HepG2 (cell line): ENCODE data around the gene TUFM. TPM values are rescaled to one million over a fixed set of nuclear protein-coding genes. Genes with fewer than 3 reads are reported as not detected.
A peak's percentile ranks its signal among the peaks of the same experiment; 100 is the strongest.
"Not testable (repeated sequence)": the region's sequence is repeated elsewhere in the genome, so short reads cannot be mapped to it uniquely, and the experiment has no call there.

ENCODE experiments used
- ATAC-seq: fragments of 200-7000 bp; cut with Tn5 transposase; 3 replicates; pipeline ENCODE4 v1.9.1; 2020; ENCODE audit warnings: mild to moderate bottlenecking, moderate library complexity
- BruUV-seq: library from RNA; stranded (reverse); fragments of 400-500 nt; replicated peaks from 2 replicates; lab custom pipeline; 2021; lab: Mats Ljungman, UMichigan
- CTCF ChIA-PET: fragments of 300-600 bp; formaldehyde crosslinking; extraction: SDS; loops from one replicate; lab custom pipeline; 2021; ENCODE audit warnings: low total read pairs, inconsistent platforms, low intra/inter-chr PET ratio; lab: Yijun Ruan, JAX
- POLR2A ChIA-PET: fragments of 350-600 bp; sonication (Branson Sonifier 250); formaldehyde crosslinking; loops from one replicate; lab custom pipeline; 2020; ENCODE audit warnings: antibody characterized with exemption, inconsistent platforms; lab: Yijun Ruan, JAX
- DNase-seq: peaks from one replicate; pipeline ENCODE4 v3.0.0-alpha.2; 2015; ENCODE audit warnings: low spot score
- FAIRE-seq: peaks from 3 replicates; lab custom pipeline; 2011; peaks lifted over from hg19 to GRCh38; lab: Jason Lieb, UNC
- H2AFZ ChIP-seq: one replicate; pipeline ENCODE4 v1.6.1; 2011; ENCODE audit warnings: low read length, inconsistent platforms
- H3K27ac ChIP-seq: fragments of 300-600 bp; 3 replicates; pipeline ENCODE4 v1.8.0; 2011; ENCODE audit warnings: mixed run types, mild to moderate bottlenecking, mixed read lengths, low read length, inconsistent platforms; ENCODE audit not compliant: insufficient read depth; ENCODE audit errors: extremely low read length
- H3K27me3 ChIP-seq, 2 experiments: fragments of 200-600 bp in 1 of 2; 2 replicates in 1 of 2; 3 replicates in 1 of 2; pipeline versions ENCODE4 v1.6.0 to v1.8.0; 2011; ENCODE audit warnings: low read length in 2 of 2, mild to moderate bottlenecking in 2 of 2, moderate library complexity in 2 of 2, inconsistent platforms in 1 of 2; ENCODE audit not compliant: insufficient read depth in 2 of 2, control insufficient read depth in 1 of 2
- H3K36me3 ChIP-seq, 2 experiments: fragments of 200-600 bp in 1 of 2; replicated peaks in 1 of 2; 2 replicates in 1 of 2; 3 replicates in 1 of 2; pipeline versions ENCODE4 v1.5.1 to v1.8.0; 2011; ENCODE audit warnings: low read length in 2 of 2, inconsistent platforms in 1 of 2; ENCODE audit not compliant: insufficient read depth in 2 of 2, control insufficient read depth in 1 of 2
- H3K4me1 ChIP-seq: 2 replicates; pipeline ENCODE4 v1.5.1; 2012; ENCODE audit warnings: low read length, inconsistent platforms; ENCODE audit not compliant: insufficient read depth
- H3K4me2 ChIP-seq: 2 replicates; pipeline ENCODE4 v1.6.0; 2011; ENCODE audit warnings: low read depth, low read length, inconsistent platforms
- H3K4me3 ChIP-seq, 3 experiments: fragments of 200-600 bp in 1 of 3; sonication (generic), shearing (Covaris generic) in 1 of 3; replicated peaks in 1 of 3; 2 replicates each; pipeline ENCODE4 v1.5.1; 2011 to 2016; ENCODE audit warnings: low read length in 3 of 3, inconsistent platforms in 2 of 3, low read depth in 2 of 3, mild to moderate bottlenecking in 2 of 3, control low read depth in 1 of 3, mixed read lengths in 1 of 3; ENCODE audit not compliant: insufficient read depth in 1 of 3
- H3K79me2 ChIP-seq: one replicate; pipeline ENCODE4 v1.6.1; 2011; ENCODE audit warnings: low read length, inconsistent platforms; ENCODE audit not compliant: insufficient read depth
- H3K9ac ChIP-seq: 2 replicates; pipeline ENCODE4 v1.6.0; 2011; ENCODE audit warnings: mild to moderate bottlenecking, low read depth, low read length, inconsistent platforms; ENCODE audit not compliant: insufficient read depth
- H3K9me3 ChIP-seq: 2 replicates; pipeline ENCODE4 v1.5.1; 2012; ENCODE audit warnings: mild to moderate bottlenecking, low read length
- H4K20me1 ChIP-seq: 2 replicates; pipeline ENCODE4 v1.6.0; 2011; ENCODE audit warnings: inconsistent platforms, mild to moderate bottlenecking, low read length, moderate library complexity; ENCODE audit not compliant: insufficient read depth
- TCF7L2 ChIP-seq: IDR thresholded peaks from 2 replicates; pipeline ENCODE4 v1.6.1; 2011; ENCODE audit warnings: mild to moderate bottlenecking, low read depth, low read length, moderate library complexity
- ZNF687 ChIP-seq: sonication (generic); formaldehyde crosslinking; IDR thresholded peaks from 2 replicates; pipeline ENCODE4 v1.5.1; 2020; ENCODE audit warnings: mild to moderate bottlenecking, missing genetic modification reagents, moderate library complexity
- WGBS: methylation state at CpG from one replicate; pipeline ENCODE4 v1.1.6; 2017; ENCODE audit warnings: low lambda C conversion rate; 5-methylcytosine and 5-hydroxymethylcytosine counted together
- in situ Hi-C: cut with HindIII; loops from 2 replicates; pipeline ENCODE4 v1.10.0; 2017; ENCODE audit warnings: low pct_unique_long_range_greater_than_20kb; ENCODE audit not compliant: extremely low pct_ligation_motif_present
- intact Hi-C: fragments of 100-400 bp; cut with micrococcal nuclease; formaldehyde crosslinking; loops from one replicate; pipeline ENCODE4 v1.10.0; 2022; ENCODE audit not compliant: unreplicated experiment
- polyA plus RNA-seq, 8 experiments: library from polyadenylated mRNA; depleted of rRNA in 3 of 8; stranded (reverse) in 7 of 8; unstranded in 1 of 8; fragments of >200 nt; fragmentation: Illumina TruSeq in 4 of 8; extraction: Trizol in 4 of 8; gene quantifications; 2 replicates each; pipeline versions ENCODE4 v1.2.1 to v1.2.3, GENCODE V29; 2011 to 2016; ENCODE audit warnings: low read depth in 4 of 8, missing spikeins in 1 of 8, mixed read lengths in 1 of 8; ENCODE audit not compliant: insufficient read depth in 1 of 8
- total RNA-seq, 5 experiments: library from RNA; depleted of rRNA; stranded (reverse); fragments of >200 nt; fragmentation: Illumina TruSeq; extraction: Trizol; gene quantifications; 2 replicates each; pipeline ENCODE4 v1.2.3, GENCODE V29; 2016; ENCODE audit warnings: low read depth in 1 of 5

Gene TUFM
- total and polyA plus RNA-seq, 2 of the 13 experiments (the other 11 are each of a cell fraction or from before 2014, with no cell fraction given): 206 to 298 TPM

- H3K4me1 ChIP-seq: peaks cover 23% of the 10 kb centered on the region
- no peaks in the 10 kb centered on the region; a peak in 1 of 5 replicates for H3K27me3 ChIP-seq
- H2AFZ ChIP-seq: no peak overlapping the region
- TF ChIP-seq ZNF687 (CRISPR knock-in tag) (0 out of 2 replicates have a peak, but pooled peaks have one; percentile 11), TCF7L2 (no peak)
- no peak overlapping the region for H3K9ac ChIP-seq
- no peak for FAIRE-seq
- no peak overlapping the region for H3K4me3 ChIP-seq
- DNase-seq: no peak
- no peaks in the 10 kb centered on the region for H4K20me1 ChIP-seq
- BruUV-seq: no TSS peak
- H3K27ac ChIP-seq: no peak overlapping the region
- no peaks in the 10 kb centered on the region for H3K9me3 ChIP-seq
- in situ Hi-C loops (loop anchor here (5.0 kb wide), 1 partner anchor 68 kb away; no protein-coding TSS in a partner anchor), intact Hi-C loops (no loop called here)
- ChIA-PET POLR2A (no interaction called here), CTCF (no interaction called here)
- H3K36me3 ChIP-seq: peaks cover 46 to 66% of the 10 kb centered on the region in 2 experiments
- no peak for ATAC-seq
- WGBS: 97% methylated on average over 11 of the region's 11 CpGs
- H3K4me2 ChIP-seq: no peak overlapping the region
- H3K79me2 ChIP-seq: peaks cover 26% of the 10 kb centered on the region
Measured at GRCh38 chr16:28869201-28869600, 23.1 kb upstream of the TUFM start.

GRCh38 chr16:28867646-28868045 lies 21.5 kb upstream of the TUFM start:
- H3K4me3 ChIP-seq, FAIRE-seq, intact Hi-C loops, CTCF ChIA-PET, H3K9me3 ChIP-seq, H3K4me2 ChIP-seq, H3K27me3 ChIP-seq, BruUV-seq, DNase-seq, H4K20me1 ChIP-seq, H3K27ac ChIP-seq, H3K9ac ChIP-seq, ATAC-seq, H2AFZ ChIP-seq: not testable (repeated sequence)
- H3K36me3 ChIP-seq: peaks cover 39 to 52% of the 10 kb centered on the region in 2 experiments
- in situ Hi-C loops: loop anchor here (5.0 kb wide), 1 partner anchor 70 kb away; no protein-coding TSS in a partner anchor
- 95% methylated on average over 9 of the region's 9 CpGs for WGBS
- POLR2A ChIA-PET: interaction anchor here (6.9 kb wide), 1 partner anchor 46 kb away, joined by 85 read pairs; the partner anchor contains the start of gene ATXN2L
- H3K4me1 ChIP-seq: peaks cover 28% of the 10 kb centered on the region
- peaks cover 32% of the 10 kb centered on the region for H3K79me2 ChIP-seq
